ENCODE measurements around the gene SULT1B1. TPM values are rescaled to one million over a fixed set of nuclear protein-coding genes. Genes with fewer than 3 reads are reported as not detected.

The SULT1B1 gene
- total and polyA plus RNA-seq, 10 of the 15 experiments (the other 5 are each of a cell fraction or from before 2014, with no cell fraction given), result 0.01 to 0.05 (median 0.01) TPM; not detected in 7

GRCh38 chr4:69710580-69710979, 49.8 kb downstream of the SULT1B1 start:
- H3K27me3 ChIP-seq (replicated peaks in 1 of 2; ENCODE audit: control insufficient read depth in 2 of 2, insufficient read depth in 2 of 2, low read length in 1 of 2), result no peaks in the 10 kb centered on the region
- H3K4me1 ChIP-seq (ENCODE audit: control insufficient read depth, insufficient read depth, low read length), result no peaks in the 10 kb centered on the region
- H3K4me2 ChIP-seq (ENCODE audit: control insufficient read depth, insufficient read depth), result no peak overlapping the region
- ChIA-PET POLR2A (no interaction called here), RAD21 (ENCODE audit: unreplicated experiment) (no interaction called here), CTCF (no interaction called here), SMC1A (ENCODE audit: uncharacterized antibody, unreplicated experiment) (no interaction called here)
- no peaks in the 10 kb centered on the region for H3K9me3 ChIP-seq (replicated peaks; ENCODE audit: control insufficient read depth, insufficient read depth, low read length)
- H4K20me1 ChIP-seq (ENCODE audit: control insufficient read depth, insufficient read depth), result no peaks in the 10 kb centered on the region
- no peak overlapping the region for H3K4me3 ChIP-seq
- H3K79me2 ChIP-seq (ENCODE audit: control insufficient read depth, insufficient read depth, low read length), result no peaks in the 10 kb centered on the region
- no peak overlapping the region for H2AFZ ChIP-seq (ENCODE audit: control insufficient read depth, low read depth, low read length)
- no TSS peak for BruUV-seq (replicated peaks)
- no peak for TF ChIP-seq YY1 (IDR thresholded peaks at IDR 0.05; ENCODE audit: low read depth, low read length)
- no peak for TF ChIP-seq PML (IDR thresholded peaks at IDR 0.05; ENCODE audit: low read length)
- no peak for TF ChIP-seq SUPT20H (IDR thresholded peaks at IDR 0.05; ENCODE audit: borderline replicate concordance, control insufficient read depth, low read depth, low read length)
- no peaks in the 10 kb centered on the region for H3K36me3 ChIP-seq (ENCODE audit: control insufficient read depth in 2 of 2, insufficient read depth in 2 of 2, low read length in 1 of 2)
- H3K9ac ChIP-seq (ENCODE audit: control insufficient read depth, insufficient read depth, low read length), result no peak overlapping the region
- no peak for FAIRE-seq
- intact Hi-C loops (cut with micrococcal nuclease; ENCODE audit: unreplicated experiment) (no loop called here), in situ Hi-C loops (cut with MboI) (no loop called here)
- no peak for DNase-seq (ENCODE audit: low read depth, low spot score)
- no peak for ATAC-seq
- WGBS (ENCODE audit: insufficient coverage, insufficient replicate concordance, low lambda C conversion rate, missing lambda C conversion rate), result 0% methylated on average over 2 of the region's 2 CpGs
- no peak overlapping the region for H3K27ac ChIP-seq (ENCODE audit: control insufficient read depth, insufficient read depth)

- intact Hi-C loops (cut with micrococcal nuclease; ENCODE audit: unreplicated experiment), result no loop called here
- CTCF ChIA-PET, result no interaction called here
Observed at GRCh38 chr4:69708211-69708610, 52.2 kb downstream of the SULT1B1 start.

More at GRCh38 chr4:69708211-69708610, 52.2 kb downstream of the SULT1B1 start:
- H3K27me3 ChIP-seq (replicated peaks in 1 of 2; ENCODE audit: control insufficient read depth in 2 of 2, insufficient read depth in 2 of 2, low read length in 1 of 2), result no peaks in the 10 kb centered on the region
- H3K27ac ChIP-seq (ENCODE audit: control insufficient read depth, insufficient read depth), result no peak overlapping the region
- H3K36me3 ChIP-seq (ENCODE audit: control insufficient read depth in 2 of 2, insufficient read depth in 2 of 2, low read length in 1 of 2), result no peaks in the 10 kb centered on the region
- 0% methylated on average over 1 of the region's 1 CpG for WGBS (ENCODE audit: insufficient coverage, insufficient replicate concordance, low lambda C conversion rate, missing lambda C conversion rate)
- SMC1A ChIA-PET (ENCODE audit: uncharacterized antibody, unreplicated experiment), result no interaction called here
- in situ Hi-C loops (cut with MboI), result no loop called here
- no TSS peak for BruUV-seq (replicated peaks)
- FAIRE-seq, result no peak
- no peaks in the 10 kb centered on the region for H3K79me2 ChIP-seq (ENCODE audit: control insufficient read depth, insufficient read depth, low read length)
- no peak overlapping the region for H2AFZ ChIP-seq (ENCODE audit: control insufficient read depth, low read depth, low read length)
- no peaks in the 10 kb centered on the region for H3K4me1 ChIP-seq (ENCODE audit: control insufficient read depth, insufficient read depth, low read length)
- no peaks in the 10 kb centered on the region for H4K20me1 ChIP-seq (ENCODE audit: control insufficient read depth, insufficient read depth)
- no peaks in the 10 kb centered on the region for H3K9me3 ChIP-seq (replicated peaks; ENCODE audit: control insufficient read depth, insufficient read depth, low read length)
- RAD21 ChIA-PET (ENCODE audit: unreplicated experiment), result no interaction called here
- no peak overlapping the region for H3K4me2 ChIP-seq (ENCODE audit: control insufficient read depth, insufficient read depth)
- H3K9ac ChIP-seq (ENCODE audit: control insufficient read depth, insufficient read depth, low read length), result no peak overlapping the region
- TF ChIP-seq NFIC (IDR thresholded peaks at IDR 0.05; ENCODE audit: low read depth, low read length), result no peak
- no peak for TF ChIP-seq CHD1 (IDR thresholded peaks at IDR 0.05; ENCODE audit: low read depth, low read length)
- TF ChIP-seq IKZF1 (conservative IDR thresholded peaks at IDR 0.05), result no peak
- no peak for TF ChIP-seq RELB (IDR thresholded peaks at IDR 0.05; ENCODE audit: low read depth)
- ATAC-seq, result no peak
- no peak overlapping the region for H3K4me3 ChIP-seq
- POLR2A ChIA-PET, result no interaction called here
- no peak for DNase-seq (ENCODE audit: low read depth, low spot score)
